ENCODE data around the gene LLGL2. TPM values are rescaled to one million over a fixed set of nuclear protein-coding genes. Genes with fewer than 3 reads are reported as not detected.

The LLGL2 gene
- total and polyA plus RNA-seq, 10 of the 15 experiments (the other 5 are each of a cell fraction or from before 2014, with no cell fraction given): 0.21 to 9.9 (median 4.5) TPM

DNA sequence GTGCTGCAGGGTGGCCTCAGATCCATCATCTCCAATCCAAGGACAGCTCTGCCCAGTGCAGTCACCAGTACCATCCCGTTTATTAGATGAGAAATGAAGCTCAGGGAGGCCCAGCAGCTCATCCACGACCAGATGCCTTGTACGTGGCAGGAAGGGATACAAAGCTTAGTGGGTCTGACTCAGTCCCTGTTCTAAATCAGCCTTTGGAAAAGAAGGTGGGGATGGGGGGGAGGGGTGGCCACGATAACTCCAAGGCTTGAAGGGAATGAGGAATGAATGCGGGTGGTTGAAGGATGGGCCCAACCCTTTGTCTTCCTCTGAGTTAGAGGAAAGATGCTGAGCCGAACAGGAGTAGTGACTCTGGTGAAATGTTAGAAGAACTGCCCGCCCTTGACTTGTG, 25.8 kb downstream of the LLGL2 start (continued):
- TF ChIP-seq, protein P1, sequence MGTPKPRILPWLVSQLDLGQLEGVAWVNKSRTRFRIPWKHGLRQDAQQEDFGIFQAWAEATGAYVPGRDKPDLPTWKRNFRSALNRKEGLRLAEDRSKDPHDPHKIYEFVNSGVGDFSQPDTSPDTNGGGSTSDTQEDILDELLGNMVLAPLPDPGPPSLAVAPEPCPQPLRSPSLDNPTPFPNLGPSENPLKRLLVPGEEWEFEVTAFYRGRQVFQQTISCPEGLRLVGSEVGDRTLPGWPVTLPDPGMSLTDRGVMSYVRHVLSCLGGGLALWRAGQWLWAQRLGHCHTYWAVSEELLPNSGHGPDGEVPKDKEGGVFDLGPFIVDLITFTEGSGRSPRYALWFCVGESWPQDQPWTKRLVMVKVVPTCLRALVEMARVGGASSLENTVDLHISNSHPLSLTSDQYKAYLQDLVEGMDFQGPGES (IDR thresholded peaks at IDR 0.05): no peak

DNA sequence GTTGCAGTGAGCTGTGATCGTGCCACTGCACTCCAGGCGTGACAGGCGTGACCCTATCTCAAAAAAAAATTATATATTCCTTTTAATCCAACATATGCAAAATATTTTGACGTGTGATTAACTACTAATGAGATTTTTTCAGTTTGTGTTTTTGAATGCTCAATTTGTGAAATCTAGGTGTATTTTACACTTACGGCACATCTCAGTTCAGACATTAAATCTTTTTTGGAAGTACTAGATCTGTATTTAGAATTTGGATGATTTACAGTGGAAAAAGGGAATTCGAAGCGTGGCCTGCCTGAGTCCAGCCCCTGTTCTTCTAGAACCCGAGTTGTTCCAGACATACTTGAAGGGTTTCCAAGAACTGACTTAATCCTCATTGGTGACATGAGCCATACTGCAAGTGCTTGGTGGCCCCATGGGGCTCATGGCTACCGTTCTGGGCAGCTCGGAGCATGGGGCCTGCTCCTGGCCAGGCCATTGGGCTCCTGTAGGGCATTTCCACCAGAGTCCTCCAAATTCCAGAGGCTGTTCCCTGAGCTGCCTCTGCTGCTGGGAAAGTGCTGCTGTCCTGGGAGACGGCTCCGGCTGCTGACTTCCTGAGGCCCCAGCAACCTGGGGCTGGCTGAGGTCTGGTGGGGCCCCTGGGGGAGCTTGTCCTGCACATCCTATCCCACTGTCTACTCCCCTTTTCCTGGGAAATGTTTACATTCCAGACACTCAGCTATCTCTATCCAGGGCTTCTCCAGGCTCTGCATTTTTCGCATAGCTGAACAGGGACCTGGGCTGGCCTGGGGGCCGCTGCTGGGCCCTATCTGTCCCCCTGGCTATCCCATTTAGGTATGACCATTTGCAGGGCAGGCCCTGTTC, 27.2 kb downstream of the LLGL2 start:
- Histone ChIP-seq H3K4me1 (ENCODE audit: control insufficient read depth, insufficient read depth, low read length) (no peaks in the 10 kb centered on the region), H3K4me3 (no peak overlapping the region), H3K27ac (ENCODE audit: control insufficient read depth, insufficient read depth) (no peak overlapping the region), H3K4me2 (ENCODE audit: control insufficient read depth, insufficient read depth) (no peak overlapping the region), H4K20me1 (ENCODE audit: control insufficient read depth, insufficient read depth) (no peaks in the 10 kb centered on the region), H3K9me3 (replicated peaks; ENCODE audit: control insufficient read depth, insufficient read depth, low read length) (no peaks in the 10 kb centered on the region), H3K79me2 (ENCODE audit: control insufficient read depth, insufficient read depth, low read length) (no peaks in the 10 kb centered on the region), H3K27me3 (replicated peaks in 1 of 2; ENCODE audit: control insufficient read depth in 2 of 2, insufficient read depth in 2 of 2, low read length in 1 of 2) (no peaks in the 10 kb centered on the region), H3K9ac (ENCODE audit: control insufficient read depth, insufficient read depth, low read length) (no peak overlapping the region), H2AFZ (ENCODE audit: control insufficient read depth, low read depth, low read length) (no peak overlapping the region), H3K36me3 (ENCODE audit: control insufficient read depth in 2 of 2, insufficient read depth in 2 of 2, low read length in 1 of 2) (no peaks in the 10 kb centered on the region)
- 53% methylated on average over 14 of the region's 14 CpGs for WGBS (ENCODE audit: insufficient coverage, insufficient replicate concordance, low lambda C conversion rate, missing lambda C conversion rate)
- BruUV-seq (replicated peaks): no TSS peak
- intact Hi-C loops (cut with micrococcal nuclease; ENCODE audit: unreplicated experiment) (no loop called here), in situ Hi-C loops (cut with MboI) (no loop called here)
- RAD21 ChIA-PET (ENCODE audit: unreplicated experiment): no interaction called here
- CTCF ChIA-PET: interaction anchor here (1.4 to 1.6 kb wide), 2 partner anchors 49 to 80 kb away, joined by 4 to 6 read pairs; partner anchors contain the start of gene SMIM5
- DNase-seq (ENCODE audit: low read depth, low spot score) (no peak), FAIRE-seq (no peak), ATAC-seq (no peak)
- SMC1A ChIA-PET (ENCODE audit: uncharacterized antibody, unreplicated experiment): interaction anchor here (1.2 kb wide), 1 partner anchor 10 kb away, joined by 3 read pairs; no protein-coding TSS in a partner anchor
- POLR2A ChIA-PET: no interaction called here
- TF ChIP-seq SUPT20H (IDR thresholded peaks at IDR 0.05; ENCODE audit: borderline replicate concordance, control insufficient read depth, low read depth, low read length): no peak
- TF ChIP-seq, protein P2, sequence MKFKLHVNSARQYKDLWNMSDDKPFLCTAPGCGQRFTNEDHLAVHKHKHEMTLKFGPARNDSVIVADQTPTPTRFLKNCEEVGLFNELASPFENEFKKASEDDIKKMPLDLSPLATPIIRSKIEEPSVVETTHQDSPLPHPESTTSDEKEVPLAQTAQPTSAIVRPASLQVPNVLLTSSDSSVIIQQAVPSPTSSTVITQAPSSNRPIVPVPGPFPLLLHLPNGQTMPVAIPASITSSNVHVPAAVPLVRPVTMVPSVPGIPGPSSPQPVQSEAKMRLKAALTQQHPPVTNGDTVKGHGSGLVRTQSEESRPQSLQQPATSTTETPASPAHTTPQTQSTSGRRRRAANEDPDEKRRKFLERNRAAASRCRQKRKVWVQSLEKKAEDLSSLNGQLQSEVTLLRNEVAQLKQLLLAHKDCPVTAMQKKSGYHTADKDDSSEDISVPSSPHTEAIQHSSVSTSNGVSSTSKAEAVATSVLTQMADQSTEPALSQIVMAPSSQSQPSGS (IDR thresholded peaks at IDR 0.05; ENCODE audit: low read length): no peak
- no peak for TF ChIP-seq NFIC (IDR thresholded peaks at IDR 0.05; ENCODE audit: low read depth, low read length)
- TF ChIP-seq KAT2A (conservative IDR thresholded peaks at IDR 0.05; ENCODE audit: control insufficient read depth, low read depth, low read length): no peak
- TF ChIP-seq DPF2 (IDR thresholded peaks at IDR 0.05): no peak
- TF ChIP-seq CBX3 (IDR thresholded peaks at IDR 0.05; ENCODE audit: borderline replicate concordance, low read depth): no peak
- no peak for TF ChIP-seq NFYB (IDR thresholded peaks at IDR 0.05; ENCODE audit: insufficient read depth, low read depth, low read length)
- no peak for TF ChIP-seq EED (IDR thresholded peaks at IDR 0.05; ENCODE audit: low read depth)
- TF ChIP-seq SREBF1 (IDR thresholded peaks at IDR 0.05; ENCODE audit: low read length): no peak
- TF ChIP-seq, protein P3, sequence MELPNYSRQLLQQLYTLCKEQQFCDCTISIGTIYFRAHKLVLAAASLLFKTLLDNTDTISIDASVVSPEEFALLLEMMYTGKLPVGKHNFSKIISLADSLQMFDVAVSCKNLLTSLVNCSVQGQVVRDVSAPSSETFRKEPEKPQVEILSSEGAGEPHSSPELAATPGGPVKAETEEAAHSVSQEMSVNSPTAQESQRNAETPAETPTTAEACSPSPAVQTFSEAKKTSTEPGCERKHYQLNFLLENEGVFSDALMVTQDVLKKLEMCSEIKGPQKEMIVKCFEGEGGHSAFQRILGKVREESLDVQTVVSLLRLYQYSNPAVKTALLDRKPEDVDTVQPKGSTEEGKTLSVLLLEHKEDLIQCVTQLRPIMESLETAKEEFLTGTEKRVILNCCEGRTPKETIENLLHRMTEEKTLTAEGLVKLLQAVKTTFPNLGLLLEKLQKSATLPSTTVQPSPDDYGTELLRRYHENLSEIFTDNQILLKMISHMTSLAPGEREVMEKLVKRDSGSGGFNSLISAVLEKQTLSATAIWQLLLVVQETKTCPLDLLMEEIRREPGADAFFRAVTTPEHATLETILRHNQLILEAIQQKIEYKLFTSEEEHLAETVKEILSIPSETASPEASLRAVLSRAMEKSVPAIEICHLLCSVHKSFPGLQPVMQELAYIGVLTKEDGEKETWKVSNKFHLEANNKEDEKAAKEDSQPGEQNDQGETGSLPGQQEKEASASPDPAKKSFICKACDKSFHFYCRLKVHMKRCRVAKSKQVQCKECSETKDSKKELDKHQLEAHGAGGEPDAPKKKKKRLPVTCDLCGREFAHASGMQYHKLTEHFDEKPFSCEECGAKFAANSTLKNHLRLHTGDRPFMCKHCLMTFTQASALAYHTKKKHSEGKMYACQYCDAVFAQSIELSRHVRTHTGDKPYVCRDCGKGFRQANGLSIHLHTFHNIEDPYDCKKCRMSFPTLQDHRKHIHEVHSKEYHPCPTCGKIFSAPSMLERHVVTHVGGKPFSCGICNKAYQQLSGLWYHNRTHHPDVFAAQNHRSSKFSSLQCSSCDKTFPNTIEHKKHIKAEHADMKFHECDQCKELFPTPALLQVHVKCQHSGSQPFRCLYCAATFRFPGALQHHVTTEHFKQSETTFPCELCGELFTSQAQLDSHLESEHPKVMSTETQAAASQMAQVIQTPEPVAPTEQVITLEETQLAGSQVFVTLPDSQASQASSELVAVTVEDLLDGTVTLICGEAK (IDR thresholded peaks at IDR 0.05; ENCODE audit: borderline replicate concordance): no peak
- no peak for TF ChIP-seq SIN3A (IDR thresholded peaks at IDR 0.05; ENCODE audit: low read depth, low read length)
- TF ChIP-seq, protein P4, sequence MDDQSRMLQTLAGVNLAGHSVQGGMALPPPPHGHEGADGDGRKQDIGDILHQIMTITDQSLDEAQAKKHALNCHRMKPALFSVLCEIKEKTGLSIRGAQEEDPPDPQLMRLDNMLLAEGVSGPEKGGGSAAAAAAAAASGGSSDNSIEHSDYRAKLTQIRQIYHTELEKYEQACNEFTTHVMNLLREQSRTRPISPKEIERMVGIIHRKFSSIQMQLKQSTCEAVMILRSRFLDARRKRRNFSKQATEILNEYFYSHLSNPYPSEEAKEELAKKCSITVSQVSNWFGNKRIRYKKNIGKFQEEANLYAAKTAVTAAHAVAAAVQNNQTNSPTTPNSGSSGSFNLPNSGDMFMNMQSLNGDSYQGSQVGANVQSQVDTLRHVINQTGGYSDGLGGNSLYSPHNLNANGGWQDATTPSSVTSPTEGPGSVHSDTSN (IDR thresholded peaks at IDR 0.05; ENCODE audit: insufficient replicate concordance, low read depth, low read length): no peak
- TF ChIP-seq MTA3 (IDR thresholded peaks at IDR 0.05; ENCODE audit: borderline replicate concordance, low read length): no peak
